ENCODE measurements around the gene MMGT1.

GRCh38 chrX:135923353-135923752, 50.4 kb downstream of the MMGT1 start:
- TF ChIP-seq REST (IDR thresholded peaks at IDR 0.05; ENCODE audit: low read depth): no peak
- TF ChIP-seq TEAD4 (IDR thresholded peaks at IDR 0.05): no peak
- no peak for TF ChIP-seq CREB1 (IDR thresholded peaks at IDR 0.05; ENCODE audit: low read depth)
- no peak for TF ChIP-seq CEBPB (IDR thresholded peaks at IDR 0.05)
- no peak for TF ChIP-seq EP300 (IDR thresholded peaks at IDR 0.05; ENCODE audit: borderline replicate concordance)
- no peak for TF ChIP-seq TAF1 (IDR thresholded peaks at IDR 0.05; ENCODE audit: low read depth)
- no peak for TF ChIP-seq EGR1 (IDR thresholded peaks at IDR 0.05)
- TF ChIP-seq USF1 (IDR thresholded peaks at IDR 0.05): no peak
- 0 out of 2 replicates have a peak, but pooled peaks have one; percentile 24 for TF ChIP-seq RAD21 (IDR thresholded peaks at IDR 0.05; ENCODE audit: low read depth)
- TF ChIP-seq TCF12 (IDR thresholded peaks at IDR 0.05; ENCODE audit: low read depth): no peak
- TF ChIP-seq YY1 (IDR thresholded peaks at IDR 0.05; ENCODE audit: low read depth): no peak
- TF ChIP-seq FOXM1 (IDR thresholded peaks at IDR 0.05; ENCODE audit: borderline replicate concordance, low read depth): no peak
- TF ChIP-seq NFIC (IDR thresholded peaks at IDR 0.05): no peak
- no peak for TF ChIP-seq ZBTB7A (IDR thresholded peaks at IDR 0.05; ENCODE audit: low read depth)

Measured in Ishikawa (cell line).